ENCODE measurements around the gene OR51B4.

GRCh38 chr11:5301846-5302245 is at the start of gene OR51B4:
- TF ChIP-seq RCOR1 (IDR thresholded peaks at IDR 0.05; ENCODE audit: low read depth, low read length) = no peak
- no peak for TF ChIP-seq CHD4 (IDR thresholded peaks at IDR 0.05; ENCODE audit: borderline replicate concordance)
- TF ChIP-seq, protein P1, sequence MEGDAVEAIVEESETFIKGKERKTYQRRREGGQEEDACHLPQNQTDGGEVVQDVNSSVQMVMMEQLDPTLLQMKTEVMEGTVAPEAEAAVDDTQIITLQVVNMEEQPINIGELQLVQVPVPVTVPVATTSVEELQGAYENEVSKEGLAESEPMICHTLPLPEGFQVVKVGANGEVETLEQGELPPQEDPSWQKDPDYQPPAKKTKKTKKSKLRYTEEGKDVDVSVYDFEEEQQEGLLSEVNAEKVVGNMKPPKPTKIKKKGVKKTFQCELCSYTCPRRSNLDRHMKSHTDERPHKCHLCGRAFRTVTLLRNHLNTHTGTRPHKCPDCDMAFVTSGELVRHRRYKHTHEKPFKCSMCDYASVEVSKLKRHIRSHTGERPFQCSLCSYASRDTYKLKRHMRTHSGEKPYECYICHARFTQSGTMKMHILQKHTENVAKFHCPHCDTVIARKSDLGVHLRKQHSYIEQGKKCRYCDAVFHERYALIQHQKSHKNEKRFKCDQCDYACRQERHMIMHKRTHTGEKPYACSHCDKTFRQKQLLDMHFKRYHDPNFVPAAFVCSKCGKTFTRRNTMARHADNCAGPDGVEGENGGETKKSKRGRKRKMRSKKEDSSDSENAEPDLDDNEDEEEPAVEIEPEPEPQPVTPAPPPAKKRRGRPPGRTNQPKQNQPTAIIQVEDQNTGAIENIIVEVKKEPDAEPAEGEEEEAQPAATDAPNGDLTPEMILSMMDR (IDR thresholded peaks at IDR 0.05) = no peak

Data from A549 (cell line).